GM12874 (cell line): ENCODE measurements around the gene OCA2.

Experiments
- TF ChIP-seq, protein P1 (sequence below): IDR thresholded peaks from 2 replicates; pipeline ENCODE4 v1.5.1; 2011; ENCODE audit warnings: low read depth, mild to moderate bottlenecking, control low read depth, low read length, moderate library complexity; ENCODE audit not compliant: insufficient read depth

Gene OCA2

DNA sequence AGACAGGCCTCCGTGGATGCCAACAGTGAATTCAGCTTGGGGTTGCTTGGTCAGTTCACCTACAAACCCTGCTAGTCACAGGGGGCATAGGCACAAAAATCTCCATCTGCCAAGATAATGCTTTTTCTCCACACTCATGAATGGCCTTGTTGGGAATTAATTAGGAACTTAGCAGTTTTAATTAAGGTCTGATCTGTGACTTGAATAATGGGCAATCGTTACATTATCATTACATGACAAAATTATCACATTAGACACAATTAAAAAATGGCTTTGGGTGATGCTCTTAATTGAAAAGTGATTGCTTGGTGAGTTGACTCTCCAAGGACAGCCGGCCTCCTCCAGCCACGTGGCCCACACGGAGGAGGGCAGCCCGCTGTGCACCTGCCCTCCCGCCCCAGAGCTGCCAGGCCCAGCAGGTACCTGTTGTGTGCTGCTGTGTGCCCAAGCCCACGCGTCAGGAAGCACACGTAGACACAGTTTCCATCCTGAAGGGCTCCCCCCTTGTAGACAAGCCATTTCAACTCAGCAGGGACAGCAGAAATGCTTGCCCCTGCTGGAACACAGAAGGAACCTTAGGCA, 274.2 kb downstream of the OCA2 start:
- TF ChIP-seq, protein P1, sequence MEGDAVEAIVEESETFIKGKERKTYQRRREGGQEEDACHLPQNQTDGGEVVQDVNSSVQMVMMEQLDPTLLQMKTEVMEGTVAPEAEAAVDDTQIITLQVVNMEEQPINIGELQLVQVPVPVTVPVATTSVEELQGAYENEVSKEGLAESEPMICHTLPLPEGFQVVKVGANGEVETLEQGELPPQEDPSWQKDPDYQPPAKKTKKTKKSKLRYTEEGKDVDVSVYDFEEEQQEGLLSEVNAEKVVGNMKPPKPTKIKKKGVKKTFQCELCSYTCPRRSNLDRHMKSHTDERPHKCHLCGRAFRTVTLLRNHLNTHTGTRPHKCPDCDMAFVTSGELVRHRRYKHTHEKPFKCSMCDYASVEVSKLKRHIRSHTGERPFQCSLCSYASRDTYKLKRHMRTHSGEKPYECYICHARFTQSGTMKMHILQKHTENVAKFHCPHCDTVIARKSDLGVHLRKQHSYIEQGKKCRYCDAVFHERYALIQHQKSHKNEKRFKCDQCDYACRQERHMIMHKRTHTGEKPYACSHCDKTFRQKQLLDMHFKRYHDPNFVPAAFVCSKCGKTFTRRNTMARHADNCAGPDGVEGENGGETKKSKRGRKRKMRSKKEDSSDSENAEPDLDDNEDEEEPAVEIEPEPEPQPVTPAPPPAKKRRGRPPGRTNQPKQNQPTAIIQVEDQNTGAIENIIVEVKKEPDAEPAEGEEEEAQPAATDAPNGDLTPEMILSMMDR, result no peak

DNA sequence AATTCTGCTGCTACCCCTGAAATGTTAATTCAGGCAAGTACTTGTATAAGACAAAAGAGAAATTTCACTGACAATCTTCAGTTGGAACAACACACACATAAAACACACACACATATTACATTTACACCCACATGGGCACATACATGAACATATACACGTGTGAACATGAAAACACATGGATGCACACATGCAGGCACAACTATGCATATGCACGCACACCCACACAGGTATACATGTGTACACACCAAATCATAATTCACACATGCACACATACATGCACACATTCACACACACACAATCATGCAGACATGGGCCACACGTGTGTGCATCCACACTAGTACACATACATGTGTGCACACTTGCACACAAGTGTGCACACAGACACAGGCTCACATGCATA, 277.8 kb downstream of the OCA2 start:
- TF ChIP-seq, protein P1, result no peak

DNA sequence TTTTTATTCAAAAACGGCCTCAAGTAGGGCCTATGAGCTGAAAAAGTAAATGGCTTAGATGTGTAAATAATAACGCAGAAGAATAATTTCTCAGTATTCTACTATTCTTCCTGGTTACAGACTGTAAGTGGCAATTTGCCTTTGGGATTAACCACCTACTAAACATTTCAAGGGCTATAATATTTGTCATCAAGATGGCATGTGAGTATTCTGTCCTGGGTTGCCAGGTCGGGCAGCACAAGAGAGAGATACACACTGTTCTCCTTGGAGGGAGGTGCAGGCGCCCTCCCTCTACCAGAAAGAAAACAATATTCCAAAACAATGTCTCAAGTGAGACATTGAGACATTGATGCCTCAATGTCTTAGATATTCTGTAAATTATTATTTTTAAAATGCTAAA, 278.4 kb downstream of the OCA2 start:
- TF ChIP-seq, protein P1, result no peak

DNA sequence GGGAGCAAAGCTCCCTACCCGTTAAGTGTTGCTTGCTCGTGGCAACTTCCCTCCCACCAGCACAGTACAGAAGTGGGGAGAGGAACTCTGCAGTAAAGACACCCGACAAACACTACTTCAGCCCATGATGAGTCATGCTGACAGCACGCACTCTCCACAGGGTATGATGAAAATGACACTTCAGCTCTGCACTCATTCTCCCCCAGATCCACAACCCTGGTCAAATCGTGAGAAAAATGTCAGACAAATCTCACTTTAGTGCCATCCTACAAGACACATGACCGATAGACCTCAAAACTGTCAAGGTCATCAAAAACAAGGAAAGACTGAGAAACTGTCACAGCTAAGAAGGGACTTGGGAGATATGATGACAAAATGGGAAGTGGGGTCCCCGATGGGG, 278.9 kb downstream of the OCA2 start:
- TF ChIP-seq, protein P1, result no peak

DNA sequence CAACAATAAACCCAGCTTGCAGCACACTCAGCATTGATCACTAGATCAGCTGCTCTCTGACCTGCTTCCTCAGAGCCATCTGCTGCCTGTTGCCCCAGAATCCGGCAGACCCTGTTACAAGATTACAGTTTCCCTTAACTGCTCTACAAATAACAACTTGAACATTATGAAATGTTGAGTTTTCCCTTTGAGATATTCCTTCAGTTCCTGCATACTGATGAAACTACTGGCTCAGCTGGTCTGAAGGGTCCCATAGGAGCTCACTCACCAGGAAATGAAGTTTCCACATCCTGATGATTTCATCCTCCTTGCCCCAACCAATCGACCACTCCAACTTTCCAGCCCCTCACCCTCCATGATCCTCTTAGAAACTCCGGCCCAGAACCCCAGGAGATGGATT, 281.9 kb downstream of the OCA2 start:
- TF ChIP-seq, protein P1, result no peak

DNA sequence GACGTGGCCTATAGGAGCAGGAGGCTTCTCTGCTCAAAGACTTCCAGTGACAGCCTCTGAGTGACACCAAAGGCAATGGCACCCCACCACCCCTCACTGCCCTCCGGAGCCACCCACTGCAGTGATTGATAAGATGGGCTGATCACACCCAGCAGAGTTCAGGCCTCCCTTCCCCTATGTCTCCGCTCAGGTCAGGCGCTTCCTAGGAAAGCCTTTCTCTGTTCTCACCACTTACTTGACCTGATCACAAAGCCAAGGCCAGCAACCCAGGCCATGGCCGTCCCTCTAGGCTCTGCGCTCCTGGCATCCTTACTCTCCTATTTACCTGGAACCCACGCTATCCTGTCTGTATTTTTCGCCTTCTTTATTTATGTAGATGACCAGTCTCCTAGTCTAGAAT, 282.3 kb downstream of the OCA2 start:
- TF ChIP-seq, protein P1, result no peak

DNA sequence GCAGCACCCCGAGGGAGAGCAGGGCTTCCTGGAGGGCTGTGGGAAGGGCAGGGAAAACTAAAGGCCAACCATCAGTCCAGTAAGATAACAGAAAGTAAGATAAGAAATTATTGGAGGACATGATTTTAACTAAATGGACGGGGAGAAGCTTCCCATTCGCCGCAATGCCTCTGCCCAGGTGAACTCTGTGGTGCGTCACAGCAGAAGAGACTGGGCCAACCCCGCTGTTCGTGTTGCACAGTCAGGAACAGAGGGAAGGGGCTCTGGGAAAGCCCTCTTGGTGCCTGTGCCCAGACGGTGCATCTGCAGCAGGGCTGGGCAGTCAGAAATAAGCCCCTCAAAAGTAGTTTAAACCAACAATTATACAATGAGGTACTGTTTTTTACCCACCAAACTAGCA, 284.1 kb downstream of the OCA2 start:
- TF ChIP-seq, protein P1, result no peak
